Measurements from ENCODE around the gene SLITRK3.

GRCh38 chr3:165158011-165158410, 38.2 kb downstream of the SLITRK3 start:
- TF ChIP-seq POLR2A (IDR thresholded peaks at IDR 0.05; ENCODE audit: low read length): no peak
- TF ChIP-seq CHD2 (IDR thresholded peaks at IDR 0.05; ENCODE audit: low read length, partially characterized antibody): no peak
- no peak for TF ChIP-seq MAX (IDR thresholded peaks at IDR 0.05)
- no peak for TF ChIP-seq CTCF (IDR thresholded peaks at IDR 0.05)
- no peak for TF ChIP-seq REST (IDR thresholded peaks at IDR 0.05)
- TF ChIP-seq MAFK (IDR thresholded peaks at IDR 0.05; ENCODE audit: partially characterized antibody): no peak
- TF ChIP-seq HMGXB4 (CRISPR knock-in tag; IDR thresholded peaks at IDR 0.05; ENCODE audit: borderline replicate concordance): no peak
- TF ChIP-seq USF2 (IDR thresholded peaks at IDR 0.05): no peak
